Endothelial cell of umbilical vein (primary cell): Measurements from ENCODE around the gene CDR2. TPM values are rescaled to one million over a fixed set of nuclear protein-coding genes. Genes with fewer than 3 reads are reported as not detected.

Experiments
- BruUV-seq: library from RNA; stranded (reverse); fragments of 400-500 nt; replicated peaks from 2 replicates; lab custom pipeline; 2021; lab: Mats Ljungman, UMichigan
- CTCF ChIA-PET: fragments of 300-600, 350-600 bp; sonication (Branson Sonifier 250); formaldehyde crosslinking; loops from one replicate; lab custom pipeline; 2021; ENCODE audit warnings: antibody characterized with exemption, inconsistent platforms; lab: Charles Lee
- POLR2A ChIA-PET: fragments of 300-600, 350-600 bp; sonication (Branson Sonifier 250); formaldehyde crosslinking; loops from one replicate; lab custom pipeline; 2021; ENCODE audit warnings: antibody characterized with exemption, inconsistent platforms; lab: Charles Lee
- DNase-seq: peaks from one replicate; pipeline ENCODE4 v3.0.0-alpha.2; 2011; ENCODE audit warnings: low read depth, low spot score
- FAIRE-seq: peaks from 2 replicates; lab custom pipeline; 2011; peaks lifted over from hg19 to GRCh38; lab: Jason Lieb, UNC
- H2AFZ ChIP-seq: 2 replicates; pipeline ENCODE4 v1.6.0; 2012; ENCODE audit warnings: low read depth, low read length, control low read depth, inconsistent platforms
- H3K27ac ChIP-seq: 2 replicates; pipeline ENCODE4 v1.5.1; 2011; ENCODE audit warnings: low read depth, mild to moderate bottlenecking, control low read depth, low read length, moderate library complexity; ENCODE audit not compliant: insufficient read depth
- H3K27me3 ChIP-seq, 2 experiments: 2 replicates each; pipeline versions ENCODE4 v1.6.0 to v1.6.1; 2011; ENCODE audit warnings: low read length in 2 of 2, mixed read lengths in 1 of 2; ENCODE audit not compliant: control insufficient read depth in 2 of 2, insufficient read depth in 2 of 2
- H3K36me3 ChIP-seq, 2 experiments: 2 replicates in 1 of 2; 3 replicates in 1 of 2; pipeline ENCODE4 v1.5.1; 2011; ENCODE audit warnings: low read length in 2 of 2, mild to moderate bottlenecking in 1 of 2, moderate library complexity in 1 of 2; ENCODE audit not compliant: control insufficient read depth in 2 of 2, insufficient read depth in 2 of 2; ENCODE audit errors: extremely low read depth in 1 of 2
- H3K4me1 ChIP-seq: 3 replicates; pipeline ENCODE4 v1.5.1; 2011; ENCODE audit warnings: mild to moderate bottlenecking, low read length; ENCODE audit not compliant: control insufficient read depth, insufficient read depth; ENCODE audit errors: extremely low read depth
- H3K4me2 ChIP-seq: 2 replicates; pipeline ENCODE4 v1.6.1; 2011; ENCODE audit warnings: low read length, control low read depth, mixed read lengths; ENCODE audit not compliant: insufficient read depth
- H3K4me3 ChIP-seq, 3 experiments: fragments of 200-600 bp in 1 of 3; sonication (generic), shearing (Covaris generic) in 1 of 3; replicated peaks in 1 of 3; 2 replicates each; pipeline ENCODE4 v1.5.1; 2011 to 2016; ENCODE audit warnings: control low read depth in 3 of 3, low read length in 3 of 3, mild to moderate bottlenecking in 2 of 3, inconsistent platforms in 1 of 3, low read depth in 1 of 3, moderate library complexity in 1 of 3; ENCODE audit not compliant: insufficient read depth in 1 of 3
- H3K79me2 ChIP-seq: 2 replicates; pipeline ENCODE4 v1.6.0; 2012; ENCODE audit warnings: low read length, inconsistent platforms; ENCODE audit not compliant: control insufficient read depth, insufficient read depth
- H3K9ac ChIP-seq: replicated peaks from 2 replicates; pipeline ENCODE3; 2011; ENCODE audit warnings: low read length, control low read depth; ENCODE audit not compliant: insufficient read depth; ENCODE audit errors: extremely low read depth
- H3K9me1 ChIP-seq: replicated peaks from 3 replicates; pipeline ENCODE4 v1.6.0; 2011; ENCODE audit warnings: mild to moderate bottlenecking, low read length; ENCODE audit not compliant: control insufficient read depth, insufficient read depth; ENCODE audit errors: extremely low read depth
- H3K9me3 ChIP-seq: replicated peaks from 2 replicates; pipeline ENCODE4 v1.5.1; 2012; ENCODE audit warnings: low read length, inconsistent platforms; ENCODE audit not compliant: control insufficient read depth, insufficient read depth
- H4K20me1 ChIP-seq: replicated peaks from 2 replicates; pipeline ENCODE3; 2011; ENCODE audit warnings: mild to moderate bottlenecking, low read length; ENCODE audit not compliant: control insufficient read depth, insufficient read depth; ENCODE audit errors: extremely low read depth
- EZH2 ChIP-seq: IDR thresholded peaks from 2 replicates; pipeline ENCODE4 v1.6.1; 2012; ENCODE audit warnings: borderline replicate concordance, low read depth, mild to moderate bottlenecking, moderate library complexity, low read length, inconsistent platforms; ENCODE audit not compliant: severe bottlenecking
- FOS ChIP-seq: IDR thresholded peaks from 2 replicates; pipeline ENCODE4 v1.6.1; 2011; ENCODE audit warnings: mild to moderate bottlenecking, low read length, moderate library complexity, borderline replicate concordance; ENCODE audit not compliant: insufficient read depth
- GATA2 ChIP-seq: IDR thresholded peaks from 2 replicates; pipeline ENCODE4 v1.7.0; 2011; ENCODE audit warnings: low read depth, mild to moderate bottlenecking, moderate library complexity, mixed read lengths, low read length; ENCODE audit not compliant: insufficient read length, insufficient read depth
- MAX ChIP-seq: IDR thresholded peaks from 2 replicates; pipeline ENCODE4 v1.6.1; 2011; ENCODE audit not compliant: insufficient read depth, insufficient read length
- MYC ChIP-seq: IDR thresholded peaks from one replicate; pipeline ENCODE4 v1.6.1; 2011; ENCODE audit warnings: mild to moderate bottlenecking, low read depth, low read length
- POLR2A ChIP-seq: IDR thresholded peaks from 2 replicates; pipeline ENCODE4 v1.6.1; 2012; ENCODE audit warnings: low read depth, mild to moderate bottlenecking, control low read depth, low read length
- dilution Hi-C: fragments of 300-500 bp; cut with MboI; formaldehyde crosslinking; loops from one replicate; pipeline ENCODE4 v1.15.0; 2019; ENCODE audit warnings: low sequenced_read_pairs; ENCODE audit not compliant: extremely low pct_ligation_motif_present
- intact Hi-C: fragments of 100-400 bp; cut with micrococcal nuclease; formaldehyde crosslinking; loops from one replicate; pipeline ENCODE4 v1.10.0; 2022
- polyA plus RNA-seq, 4 experiments: library from polyadenylated mRNA; depleted of rRNA in 3 of 4; stranded (reverse) in 3 of 4; unstranded in 1 of 4; fragments of >200 nt; gene quantifications; 2 replicates each; pipeline versions ENCODE4 v1.2.1 to v1.2.3, GENCODE V29; 2011 to 2012; ENCODE audit warnings: missing spikeins in 1 of 4
- total RNA-seq: library from RNA; stranded (reverse); gene quantifications from 2 replicates; pipeline ENCODE4 v1.2.3, GENCODE V29; 2021

The CDR2 gene
- total and polyA plus RNA-seq, 2 donors (not counting 3 experiments of a cell fraction or from before 2014, with no cell fraction given) = 35.3 to 61.9 TPM

GRCh38 chr16:22337849-22338635, 36.4 kb downstream of the CDR2 start:
- Histone ChIP-seq H3K9me1 (no peaks in the 10 kb centered on the region), H3K9ac (no peak overlapping the region), H3K4me3 (no peak overlapping the region), H3K36me3 (peaks cover 15 to 16% of the 10 kb centered on the region in 2 experiments), H3K27ac (no peak overlapping the region), H4K20me1 (no peaks in the 10 kb centered on the region), H3K4me2 (no peak overlapping the region), H2AFZ (no peak overlapping the region), H3K4me1 (no peaks in the 10 kb centered on the region), H3K9me3 (no peaks in the 10 kb centered on the region), H3K27me3 (no peaks in the 10 kb centered on the region), H3K79me2 (peaks cover 7% of the 10 kb centered on the region)
- ChIA-PET POLR2A (no interaction called here), CTCF (interaction anchor here (0.9 to 1.8 kb wide), 4 partner anchors 8 to 19 kb away, joined by 3 to 8 read pairs (median 5); no protein-coding TSS in a partner anchor)
- no peak for FAIRE-seq
- intact Hi-C loops = no loop called here
- no TSS peak for BruUV-seq
- dilution Hi-C loops = no loop called here
- TF ChIP-seq MAX (no peak), POLR2A (no peak)
- no peak for DNase-seq

- dilution Hi-C loops (no loop called here), intact Hi-C loops (no loop called here)
- no TSS peak for BruUV-seq
- no peak for FAIRE-seq
- Histone ChIP-seq H3K4me3 (no peak overlapping the region), H4K20me1 (no peaks in the 10 kb centered on the region), H3K9me3 (no peaks in the 10 kb centered on the region), H3K4me2 (no peak overlapping the region), H3K27me3 (no peaks in the 10 kb centered on the region), H3K9ac (no peak overlapping the region), H3K79me2 (peaks cover 7% of the 10 kb centered on the region), H3K27ac (no peak overlapping the region), H3K9me1 (no peaks in the 10 kb centered on the region), H3K4me1 (no peaks in the 10 kb centered on the region), H2AFZ (no peak overlapping the region), H3K36me3 (peaks cover 18 to 19% of the 10 kb centered on the region in 2 experiments)
- TF ChIP-seq GATA2 (no peak), FOS (no peak), POLR2A (no peak), EZH2 (no peak), MAX (no peak), MYC (no peak)
- ChIA-PET CTCF (interaction anchor here (0.9 to 1.8 kb wide), 3 partner anchors 9 to 18 kb away, joined by 5 to 8 read pairs (median 5); no protein-coding TSS in a partner anchor), POLR2A (no interaction called here)
- no peak for DNase-seq
Observed at GRCh38 chr16:22337045-22337444, 37.4 kb downstream of the CDR2 start.
